A673 (cell line): ENCODE results near the gene GDF15. TPM values are rescaled to one million over a fixed set of nuclear protein-coding genes. Genes with fewer than 3 reads are reported as not detected.

Source experiments
- BruUV-seq: library from RNA; stranded (reverse); fragments of 400-500 nt; replicated peaks from 2 replicates; lab custom pipeline; 2021; lab: Mats Ljungman, UMichigan
- CTCF ChIA-PET: fragments of 300-600 bp; sonication (Branson Sonifier 250); formaldehyde crosslinking; loops from one replicate; lab custom pipeline; 2022; ENCODE audit warnings: antibody characterized with exemption; lab: Charles Lee
- POLR2A ChIA-PET: fragments of 300-600 bp; sonication (Branson Sonifier 250); formaldehyde crosslinking; loops from one replicate; lab custom pipeline; 2022; ENCODE audit warnings: antibody characterized with exemption; ENCODE audit not compliant: low non-redundant PET; lab: Charles Lee
- DNase-seq: peaks from one replicate; pipeline ENCODE4 v3.0.0-alpha.2; 2015; ENCODE audit warnings: low spot score
- H3K27ac ChIP-seq: fragments of 200-600 bp; sonication (generic); 2 replicates; pipeline ENCODE4 v1.5.1; 2016; ENCODE audit warnings: mixed run types, low read depth, mild to moderate bottlenecking, mixed read lengths, antibody characterized with exemption, low read length; ENCODE audit not compliant: poor library complexity, severe bottlenecking
- H3K27me3 ChIP-seq: fragments of 200-600 bp; sonication (generic); replicated peaks from 2 replicates; pipeline ENCODE4 v1.6.1; 2017; ENCODE audit warnings: mixed run types, low read depth, mild to moderate bottlenecking, mixed read lengths, antibody characterized with exemption, low read length; ENCODE audit not compliant: insufficient read depth, poor library complexity
- H3K36me3 ChIP-seq: fragments of 200-600 bp; sonication (generic); 2 replicates; pipeline ENCODE4 v1.6.1; 2016; ENCODE audit warnings: mixed run types, mild to moderate bottlenecking, mixed read lengths, antibody characterized with exemption, low read length; ENCODE audit not compliant: insufficient read depth, poor library complexity, severe bottlenecking
- H3K4me1 ChIP-seq: fragments of 200-600 bp; sonication (generic); 2 replicates; pipeline ENCODE4 v1.6.1; 2017; ENCODE audit warnings: mixed run types, mild to moderate bottlenecking, mixed read lengths, antibody characterized with exemption, low read length; ENCODE audit not compliant: insufficient read depth, poor library complexity, severe bottlenecking
- H3K4me3 ChIP-seq: fragments of 200-600 bp; sonication (generic); 2 replicates; pipeline ENCODE4 v1.5.1; 2016; ENCODE audit warnings: low read depth, mixed run types, mild to moderate bottlenecking, mixed read lengths, low read length; ENCODE audit not compliant: poor library complexity, severe bottlenecking
- H3K9me3 ChIP-seq: fragments of 200-600 bp; sonication (generic); 2 replicates; pipeline ENCODE4 v1.6.1; 2016; ENCODE audit warnings: mixed run types, low read depth, mild to moderate bottlenecking, mixed read lengths, antibody characterized with exemption, low read length; ENCODE audit not compliant: poor library complexity, severe bottlenecking
- EZH2 ChIP-seq: fragments of 200-600 bp; sonication (generic); IDR thresholded peaks from 2 replicates; pipeline ENCODE4 v1.6.1; 2017; ENCODE audit warnings: borderline replicate concordance, low read depth, mild to moderate bottlenecking, mixed read lengths, antibody characterized with exemption, low read length; ENCODE audit not compliant: poor library complexity, severe bottlenecking
- intact Hi-C: fragments of 100-400 bp; cut with micrococcal nuclease; formaldehyde crosslinking; loops from one replicate; pipeline ENCODE4 v1.10.0; 2022; ENCODE audit not compliant: unreplicated experiment
- total RNA-seq: library from RNA; stranded (reverse); gene quantifications from 2 replicates; pipeline ENCODE4 v1.2.3, GENCODE V29; 2021
- TF ChIP-seq, protein P1 (sequence below): fragments of 300-800, 200-600 bp; sonication (generic); conservative IDR thresholded peaks from 2 replicates; pipeline ENCODE4 v1.5.1; 2017; ENCODE audit warnings: low read depth, mild to moderate bottlenecking, antibody characterized with exemption, low read length, moderate library complexity, mixed read lengths

Gene GDF15
- total RNA-seq, 1 experiment from 2014 or later: 4.0 TPM

DNA sequence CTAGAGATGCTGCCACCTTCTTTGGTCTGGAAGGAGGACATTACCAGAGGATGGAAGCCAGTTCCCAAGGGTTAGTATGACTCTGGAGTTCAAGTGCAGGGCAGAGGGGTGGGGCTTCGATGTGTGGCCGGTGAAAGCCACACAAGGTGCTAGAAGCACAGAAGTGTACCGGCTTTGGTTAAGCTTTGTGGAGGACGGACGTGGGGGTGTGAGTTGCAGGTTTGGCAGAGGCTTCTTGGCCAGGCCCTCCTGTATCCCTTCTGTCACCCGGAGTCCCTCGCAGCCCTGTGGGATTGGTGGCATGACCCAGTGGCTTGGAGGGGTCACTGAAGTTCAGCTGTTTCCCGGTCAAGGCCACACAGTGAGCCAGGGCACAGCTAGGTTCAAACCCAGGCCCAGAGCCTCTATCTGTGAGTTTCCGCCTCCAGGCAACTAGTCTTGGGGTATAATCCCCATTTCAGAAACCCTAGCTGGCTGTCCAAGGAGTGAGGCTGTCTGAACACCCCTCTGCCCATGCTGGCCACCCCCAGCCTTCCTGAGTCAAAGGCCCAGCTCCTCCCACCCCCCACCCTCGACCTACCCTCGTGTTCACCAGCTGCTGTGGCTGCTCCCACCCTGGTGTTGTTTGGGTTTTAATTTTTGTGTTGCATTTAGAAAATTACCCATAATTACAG, 28.7 kb downstream of the GDF15 start:
- H3K36me3 ChIP-seq: no peaks in the 10 kb centered on the region
- DNase-seq: no peak
- POLR2A ChIA-PET: interaction anchor here (0.6 to 1.1 kb wide), 3 partner anchors 20 to 135 kb away, joined by 3 to 4 read pairs (median 4); partner anchors contain the start of gene JUND
- TSS peak; percentile 62 for BruUV-seq
- H3K27me3 ChIP-seq: no peaks in the 10 kb centered on the region
- intact Hi-C loops: loop anchor here (5.0 kb wide), 1 partner anchor 212 kb away; the partner anchor contains the start of gene RAB3A
- H3K4me1 ChIP-seq: peaks cover 50% of the 10 kb centered on the region
- H3K4me3 ChIP-seq: no peak overlapping the region
- H3K9me3 ChIP-seq: no peaks in the 10 kb centered on the region
- CTCF ChIA-PET: interaction anchor here (0.5 to 1.1 kb wide), 3 partner anchors 64 to 147 kb away, joined by 3 to 7 read pairs (median 4); no protein-coding TSS in a partner anchor
- no peak for TF ChIP-seq EZH2
- TF ChIP-seq, protein P1, sequence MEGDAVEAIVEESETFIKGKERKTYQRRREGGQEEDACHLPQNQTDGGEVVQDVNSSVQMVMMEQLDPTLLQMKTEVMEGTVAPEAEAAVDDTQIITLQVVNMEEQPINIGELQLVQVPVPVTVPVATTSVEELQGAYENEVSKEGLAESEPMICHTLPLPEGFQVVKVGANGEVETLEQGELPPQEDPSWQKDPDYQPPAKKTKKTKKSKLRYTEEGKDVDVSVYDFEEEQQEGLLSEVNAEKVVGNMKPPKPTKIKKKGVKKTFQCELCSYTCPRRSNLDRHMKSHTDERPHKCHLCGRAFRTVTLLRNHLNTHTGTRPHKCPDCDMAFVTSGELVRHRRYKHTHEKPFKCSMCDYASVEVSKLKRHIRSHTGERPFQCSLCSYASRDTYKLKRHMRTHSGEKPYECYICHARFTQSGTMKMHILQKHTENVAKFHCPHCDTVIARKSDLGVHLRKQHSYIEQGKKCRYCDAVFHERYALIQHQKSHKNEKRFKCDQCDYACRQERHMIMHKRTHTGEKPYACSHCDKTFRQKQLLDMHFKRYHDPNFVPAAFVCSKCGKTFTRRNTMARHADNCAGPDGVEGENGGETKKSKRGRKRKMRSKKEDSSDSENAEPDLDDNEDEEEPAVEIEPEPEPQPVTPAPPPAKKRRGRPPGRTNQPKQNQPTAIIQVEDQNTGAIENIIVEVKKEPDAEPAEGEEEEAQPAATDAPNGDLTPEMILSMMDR: no peak
- peak overlapping the region; percentile 99 for H3K27ac ChIP-seq

DNA sequence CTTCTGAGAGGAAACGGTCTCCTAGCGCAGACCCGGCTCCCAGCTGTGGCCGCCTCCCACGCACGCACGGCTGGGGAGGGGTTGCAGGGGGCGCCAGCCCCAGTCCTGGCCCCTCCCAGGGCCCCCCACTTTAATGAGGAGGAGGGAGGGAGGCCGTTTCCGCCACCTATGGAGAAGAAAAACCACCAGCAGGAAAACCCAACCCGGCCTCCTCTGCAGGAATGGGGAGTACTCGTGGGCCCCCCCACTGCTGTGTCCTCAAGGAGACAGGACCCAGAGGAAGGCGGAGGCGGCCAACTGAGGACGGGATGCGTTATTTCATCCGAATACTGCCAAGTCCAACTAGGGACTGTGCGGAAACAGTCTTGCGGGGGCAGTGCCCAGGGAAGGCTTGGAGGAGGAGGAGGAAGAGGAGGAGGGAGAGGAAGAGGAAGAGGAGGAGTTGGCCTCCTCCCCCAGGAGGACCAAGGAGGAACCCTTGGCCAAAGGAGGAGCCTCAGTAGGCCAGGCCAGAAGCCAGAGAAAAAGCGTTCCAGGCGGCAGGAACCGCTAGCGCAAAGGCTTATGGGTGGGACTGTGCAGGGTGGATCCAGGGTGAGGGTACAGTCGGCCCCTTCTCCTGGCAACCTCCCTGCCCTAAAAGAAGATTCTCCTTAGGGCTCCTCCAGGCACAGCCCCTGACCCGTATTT, 29.4 kb downstream of the GDF15 start:
- Histone ChIP-seq H3K4me3 (no peak overlapping the region), H3K27me3 (no peaks in the 10 kb centered on the region), H3K36me3 (no peaks in the 10 kb centered on the region), H3K9me3 (no peaks in the 10 kb centered on the region), H3K27ac (peak overlapping the region; percentile 99), H3K4me1 (peaks cover 50% of the 10 kb centered on the region)
- CTCF ChIA-PET: interaction anchor here (1.1 kb wide), 2 partner anchors 65 to 136 kb away, joined by 4 to 7 read pairs; no protein-coding TSS in a partner anchor
- TF ChIP-seq, protein P1: no peak
- TF ChIP-seq EZH2: no peak
- BruUV-seq: TSS peak; percentile 69
- POLR2A ChIA-PET: interaction anchor here (0.8 to 1.1 kb wide), 2 partner anchors 134 to 136 kb away, joined by 3 to 4 read pairs; partner anchors contain the start of gene JUND
- intact Hi-C loops: loop anchor here (5.0 kb wide), 1 partner anchor 213 kb away; the partner anchor contains the start of gene RAB3A
- peak; percentile 99 for DNase-seq

DNA sequence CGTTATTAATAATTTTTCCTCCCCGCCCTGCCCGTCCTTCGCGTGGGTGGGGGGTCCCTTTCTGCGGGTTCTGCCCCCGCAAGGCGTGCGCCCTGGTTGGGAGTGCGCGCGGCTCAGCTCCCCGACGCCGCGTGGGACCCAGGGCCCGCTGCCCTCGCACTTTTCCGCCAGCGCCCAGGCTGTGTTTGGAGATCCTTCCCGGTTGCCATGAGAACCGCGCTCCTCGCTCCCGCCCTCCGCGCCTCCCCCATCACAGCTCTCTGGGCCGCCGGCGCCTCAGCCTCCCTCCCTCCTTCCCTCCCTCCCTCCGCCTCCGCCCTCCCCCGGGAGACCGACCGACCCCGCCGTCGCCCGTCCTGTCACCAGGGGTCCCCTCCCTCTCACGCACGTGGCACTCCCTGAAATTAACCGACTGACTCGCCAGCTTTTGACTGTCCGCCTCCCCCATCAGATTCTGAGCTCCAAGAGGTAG, 30.9 kb downstream of the GDF15 start:
- intact Hi-C loops: loop anchor here (2.0 to 5.0 kb wide), 2 partner anchors 136 to 215 kb away; partner anchors contain the start of genes JUND and RAB3A
- no peaks in the 10 kb centered on the region for H3K9me3 ChIP-seq
- DNase-seq: peak; percentile 97
- TF ChIP-seq EZH2: no peak
- TF ChIP-seq, protein P1: no peak
- no TSS peak for BruUV-seq
- H3K27ac ChIP-seq: peak overlapping the region; percentile 99
- POLR2A ChIA-PET: interaction anchor here (0.5 to 1.8 kb wide), 2 partner anchors 30 to 136 kb away, joined by 7 to 24 read pairs; partner anchors contain the start of gene JUND
- H3K4me1 ChIP-seq: peaks cover 63% of the 10 kb centered on the region
- no peaks in the 10 kb centered on the region for H3K27me3 ChIP-seq
- no peaks in the 10 kb centered on the region for H3K36me3 ChIP-seq
- H3K4me3 ChIP-seq: peak overlapping the region; percentile 26
- CTCF ChIA-PET: interaction anchor here (0.6 to 2.3 kb wide), 3 partner anchors 15 to 137 kb away, joined by 3 to 13 read pairs (median 12); no protein-coding TSS in a partner anchor
